IPS-NIHi11 (cell line): ENCODE results near the gene IL18.
"Not testable (repeated sequence)": the region's sequence is repeated elsewhere in the genome, so short reads cannot be mapped to it uniquely, and the experiment has no call there.

Experiments
- DNase-seq: peaks from one replicate; pipeline ENCODE4 v3.0.0; 2012; ENCODE audit warnings: mixed read lengths, low spot score

The IL18 gene

DNA sequence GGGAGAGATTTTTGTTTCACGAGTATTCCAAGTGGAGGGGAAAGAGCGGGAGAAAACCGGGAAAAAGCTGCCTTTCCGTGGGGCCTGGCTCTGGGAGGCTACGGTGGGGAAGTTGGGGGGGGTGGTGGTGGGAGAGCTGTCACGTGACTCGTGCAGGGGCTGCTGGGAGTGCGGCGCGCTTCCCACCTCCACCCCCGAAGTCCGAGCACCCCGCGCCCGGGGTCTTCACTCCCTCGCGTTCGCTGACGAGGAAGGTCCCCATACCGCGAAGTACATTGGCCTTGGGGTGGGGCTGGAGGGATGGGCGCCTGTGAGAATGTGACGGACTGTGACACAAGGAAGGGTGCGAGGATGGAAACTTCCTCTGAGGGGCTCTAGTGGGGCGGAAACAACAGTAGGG lies 3.3 kb upstream of the IL18 start, which contains the start of gene TEX12:
Gene TEX12, plus strand, starts transcription at position 228 of the 400 bp plus-strand sequence. CDS start 1,897 bp downstream, outside the sequence.
- DNase-seq: peak; percentile 14

DNA sequence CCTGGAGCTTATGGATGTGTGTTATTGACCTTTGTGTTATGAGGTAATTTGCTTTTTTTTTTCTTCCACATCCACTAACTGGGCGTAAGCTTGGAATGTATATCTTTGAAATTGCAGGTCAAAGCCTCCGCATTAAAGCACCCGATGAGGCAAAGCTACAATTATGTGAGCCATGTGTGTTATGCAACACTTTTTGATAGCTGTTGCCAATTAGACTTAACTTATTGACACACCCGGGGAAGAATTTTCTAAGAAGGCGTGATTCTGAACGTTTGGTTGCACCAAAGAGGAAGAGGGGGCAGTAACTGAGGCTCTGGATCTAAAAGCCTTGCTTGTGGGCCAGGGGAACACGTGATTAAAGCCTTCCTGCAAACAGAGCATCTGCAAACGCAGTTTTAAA lies 2.7 kb upstream of the IL18 start:
- DNase-seq: no peak

DNA sequence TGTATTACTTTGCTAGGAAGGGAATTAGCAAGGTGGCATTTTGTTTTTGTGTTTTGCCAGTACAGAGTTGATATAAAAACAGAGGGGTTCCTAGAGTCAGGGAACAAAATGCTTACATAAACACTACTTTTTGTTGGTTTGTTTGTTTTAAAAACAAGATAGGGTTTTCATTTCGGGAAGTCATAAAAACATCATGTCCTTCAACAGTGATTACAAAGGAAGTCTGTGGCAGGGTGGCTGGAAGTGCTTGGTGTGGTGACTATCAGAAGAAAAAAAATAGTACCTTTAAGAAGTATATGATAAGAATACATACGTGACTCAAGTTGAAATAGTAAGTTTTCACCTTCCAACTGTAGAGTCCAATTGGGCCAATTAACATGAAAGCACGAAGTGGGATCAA lies 1.2 kb upstream of the IL18 start:
- DNase-seq: no peak

DNA sequence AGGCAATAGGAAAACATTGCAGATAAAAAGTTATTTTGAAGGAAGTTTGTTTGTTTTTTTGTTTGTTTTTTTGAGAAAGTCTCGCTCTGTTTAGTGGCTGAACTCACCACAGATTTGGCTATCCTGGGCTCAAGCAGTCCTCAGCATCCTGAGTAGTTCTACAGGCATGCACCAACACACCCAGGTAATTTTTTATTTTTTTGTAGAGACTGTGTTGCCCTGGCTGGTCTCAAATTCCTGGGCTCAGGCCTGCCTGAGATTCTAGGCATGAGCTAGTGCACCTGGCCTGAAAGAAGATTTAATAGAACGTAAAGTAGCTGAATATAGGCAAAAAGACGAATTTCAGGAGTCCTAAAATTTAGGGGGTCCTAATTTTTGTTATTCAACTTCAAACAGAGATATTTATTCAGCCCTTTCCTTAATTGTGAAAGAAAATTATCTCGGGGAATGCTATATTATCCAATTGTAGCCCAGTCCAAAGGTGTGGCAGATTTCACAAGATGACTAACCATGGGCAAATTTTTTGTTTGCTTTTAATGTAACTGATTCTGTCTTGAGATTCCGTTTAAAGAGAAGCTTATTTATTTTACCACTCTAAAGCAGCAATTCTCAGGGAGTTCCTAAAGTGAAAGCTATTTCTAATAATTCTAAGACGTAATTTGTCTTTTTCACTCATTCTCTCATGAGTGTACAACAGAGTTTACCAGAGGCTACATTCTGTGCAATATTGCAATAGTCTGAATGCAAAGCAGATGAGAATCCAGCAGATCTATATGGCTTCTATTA lies 940 bp downstream of the IL18 start:
- no peak for DNase-seq

DNA sequence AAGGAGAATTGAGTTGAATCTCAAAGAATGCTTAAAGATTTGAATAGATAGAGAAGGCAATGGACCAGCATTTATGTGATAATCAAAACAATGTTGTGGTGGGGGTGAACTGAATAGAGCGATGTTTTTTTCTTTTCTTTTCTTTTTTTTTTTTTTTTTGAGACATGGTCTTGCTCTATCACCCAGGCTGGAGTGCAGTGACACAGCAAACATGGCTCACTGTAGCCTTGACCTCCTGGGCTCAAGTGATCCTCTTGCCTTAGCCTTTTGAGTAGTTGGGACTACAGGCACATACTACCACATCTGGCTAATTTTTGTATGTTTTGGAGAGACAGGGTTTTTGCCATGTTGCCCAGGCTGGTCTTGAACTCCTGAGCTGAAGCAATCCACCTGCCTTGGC lies 1.7 kb downstream of the IL18 start:
- not testable (repeated sequence) for DNase-seq

DNA sequence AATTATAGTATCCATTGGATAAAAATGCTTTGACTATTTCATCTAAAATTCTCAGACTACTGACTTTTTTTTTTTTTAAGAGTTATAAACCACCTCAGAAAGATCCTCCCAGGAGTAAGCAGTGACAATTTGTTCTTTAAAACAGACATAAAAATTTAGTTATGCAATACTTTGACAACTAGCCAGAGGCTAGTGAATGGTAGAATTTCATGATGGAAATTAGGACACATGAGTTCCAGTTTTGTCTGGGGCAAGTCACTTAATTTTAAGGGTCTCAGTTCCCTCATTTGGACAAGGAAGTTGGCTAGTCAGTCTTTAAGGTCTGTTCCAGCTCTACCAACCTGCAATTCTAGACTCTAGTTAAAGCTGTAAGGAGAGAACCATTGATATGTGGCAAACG lies 2.9 kb downstream of the IL18 start:
- DNase-seq: no peak

DNA sequence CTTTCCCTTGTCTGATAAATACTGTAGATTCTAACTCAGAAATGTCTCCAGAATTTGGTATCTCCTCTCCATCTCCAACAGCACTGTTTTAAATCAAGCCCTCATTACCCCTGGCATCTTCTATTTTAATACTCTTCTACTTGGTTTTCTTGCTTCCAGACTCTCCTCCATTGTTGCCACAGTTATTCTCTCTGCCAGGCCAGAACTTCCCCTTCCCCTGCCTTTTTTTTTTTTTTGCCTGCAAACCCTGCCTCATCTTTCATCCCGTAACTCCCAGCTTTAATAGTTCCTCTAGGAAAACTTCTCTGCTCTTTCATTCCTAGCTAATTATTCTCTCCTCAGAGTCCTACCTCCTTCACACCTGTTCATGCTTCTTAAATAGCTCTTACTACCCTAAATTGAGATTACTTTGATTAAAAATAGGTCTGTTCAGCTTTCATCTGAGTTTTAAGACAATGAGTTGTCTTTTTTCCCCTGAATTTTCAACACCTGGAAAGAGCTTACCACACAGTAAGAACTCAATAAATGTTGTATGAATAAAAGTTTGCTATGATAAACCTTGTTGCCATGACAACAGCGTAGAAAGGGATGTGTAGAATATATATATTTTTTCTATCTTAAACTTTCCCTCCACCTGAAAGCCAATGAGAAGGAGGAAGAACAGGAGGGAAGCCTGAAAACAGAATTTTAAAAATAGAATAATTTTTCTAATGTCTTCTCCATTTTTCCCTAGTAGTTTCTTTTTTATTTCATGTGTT lies 3.6 kb downstream of the IL18 start:
- no peak for DNase-seq

DNA sequence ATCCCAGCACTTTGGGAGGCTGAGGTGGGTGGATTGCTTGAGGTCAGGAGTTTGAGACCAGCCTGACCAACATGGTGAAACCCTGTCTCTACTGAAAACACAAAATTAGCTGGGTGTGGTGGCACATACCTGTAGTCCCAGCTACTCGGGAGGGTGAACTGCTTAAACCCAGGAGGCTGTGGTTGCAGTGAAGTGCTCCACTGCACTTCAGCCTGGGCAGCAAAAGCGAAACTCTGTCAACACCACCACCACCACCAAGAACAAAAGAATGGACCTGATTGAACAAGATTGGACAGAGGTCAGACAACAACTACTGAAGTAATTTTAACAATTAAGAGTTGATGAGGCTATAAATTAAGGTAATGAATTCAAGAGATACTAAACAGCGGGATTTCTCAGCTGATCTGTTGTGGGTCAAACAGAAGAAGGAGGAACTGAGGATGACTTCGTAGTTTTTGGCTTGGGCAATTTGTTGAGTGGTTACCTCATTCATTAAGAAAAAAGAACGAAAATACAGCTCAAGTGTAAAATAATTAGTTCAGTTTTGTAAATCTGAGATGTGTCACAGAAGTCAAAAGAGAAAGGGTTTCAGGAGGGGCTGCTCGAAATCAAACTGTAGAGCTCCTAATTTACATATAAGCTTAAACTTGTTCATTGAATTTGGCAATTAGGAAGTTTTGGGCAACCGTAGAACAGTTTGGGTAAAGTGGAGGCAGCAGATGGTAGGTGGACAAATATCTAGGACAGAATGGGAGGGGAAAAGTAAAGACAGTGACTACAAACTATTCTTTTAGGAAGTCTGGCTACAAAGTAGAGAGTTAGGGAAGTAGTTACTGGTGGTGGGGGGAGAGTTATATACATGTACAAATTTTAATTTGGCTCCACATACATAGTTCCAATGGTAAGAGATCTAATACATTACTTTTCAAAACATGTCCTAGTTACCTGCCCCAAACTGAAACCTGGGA lies 4.5 kb downstream of the IL18 start:
- no peak for DNase-seq

DNA sequence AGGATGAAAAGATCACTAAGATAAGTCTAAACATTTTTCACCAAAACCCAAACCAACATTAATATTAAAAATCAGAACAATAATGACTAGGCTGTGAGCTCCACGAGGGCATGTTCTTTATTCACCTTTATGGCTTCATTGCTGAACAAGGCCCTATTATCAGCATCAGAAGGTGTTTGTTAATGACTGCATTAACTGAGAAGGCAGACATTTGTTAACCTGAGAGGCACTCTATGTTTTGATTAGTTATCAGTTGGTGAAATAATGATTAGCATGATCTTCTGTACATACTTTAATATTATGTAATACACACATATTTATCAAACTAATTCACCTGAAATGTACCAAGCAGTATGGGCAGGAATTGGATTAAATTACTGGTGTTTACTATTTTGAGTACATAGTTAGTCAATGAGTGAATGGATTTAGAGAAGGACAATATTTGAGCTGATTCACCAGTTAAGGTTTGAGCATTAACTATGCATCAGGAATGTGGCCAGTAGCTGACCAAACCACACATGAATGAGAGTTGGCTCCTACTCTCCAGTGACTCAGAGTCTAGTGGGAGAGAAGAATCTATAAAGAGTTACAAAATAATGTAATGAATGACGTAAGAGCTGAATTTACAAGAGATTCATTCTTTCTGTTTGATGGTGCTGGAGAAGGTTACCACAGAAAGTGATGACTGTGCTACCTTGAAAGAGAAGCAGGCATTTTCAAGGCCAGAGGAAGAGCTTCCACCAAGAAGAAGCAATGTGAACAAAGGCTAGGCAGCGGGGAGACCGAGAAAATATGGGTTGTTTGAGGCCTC lies 6.7 kb downstream of the IL18 start:
- no peak for DNase-seq

DNA sequence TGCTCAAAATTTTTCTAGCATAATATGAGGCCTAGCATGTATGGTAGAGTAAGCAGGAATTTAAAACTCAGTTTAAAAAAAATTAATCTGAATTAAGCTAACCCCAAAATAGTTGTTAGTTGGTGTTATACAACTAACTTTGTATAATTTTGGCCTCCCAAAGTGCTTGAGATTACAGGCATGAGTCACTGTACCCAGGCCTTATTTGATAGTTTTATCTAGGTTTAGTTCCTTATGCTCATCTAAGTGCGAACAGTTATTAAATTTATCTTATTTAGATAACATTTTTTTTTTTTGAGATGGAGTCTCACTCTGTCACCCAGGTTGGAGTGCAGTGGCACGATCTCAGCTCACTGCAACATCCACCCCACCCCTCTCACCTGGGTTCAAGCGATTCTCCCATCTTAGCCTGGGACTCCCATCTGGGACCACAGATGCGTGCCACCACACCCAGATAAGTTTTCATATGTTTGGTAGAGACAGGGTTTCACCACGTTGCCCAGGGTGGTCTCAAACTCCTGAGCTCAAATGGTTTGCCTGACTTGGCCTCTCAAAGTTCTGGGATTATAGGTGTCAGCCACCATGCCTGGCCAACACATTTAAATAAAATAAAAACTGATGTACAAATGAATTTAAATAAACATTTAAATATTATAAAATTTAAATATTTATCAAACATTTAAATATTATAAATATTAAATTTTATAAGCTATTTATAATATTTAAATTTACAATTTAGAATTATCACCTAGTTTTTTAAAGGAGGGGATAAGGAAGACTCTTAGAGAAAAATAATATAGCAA lies 7.5 kb downstream of the IL18 start:
- DNase-seq: no peak

DNA sequence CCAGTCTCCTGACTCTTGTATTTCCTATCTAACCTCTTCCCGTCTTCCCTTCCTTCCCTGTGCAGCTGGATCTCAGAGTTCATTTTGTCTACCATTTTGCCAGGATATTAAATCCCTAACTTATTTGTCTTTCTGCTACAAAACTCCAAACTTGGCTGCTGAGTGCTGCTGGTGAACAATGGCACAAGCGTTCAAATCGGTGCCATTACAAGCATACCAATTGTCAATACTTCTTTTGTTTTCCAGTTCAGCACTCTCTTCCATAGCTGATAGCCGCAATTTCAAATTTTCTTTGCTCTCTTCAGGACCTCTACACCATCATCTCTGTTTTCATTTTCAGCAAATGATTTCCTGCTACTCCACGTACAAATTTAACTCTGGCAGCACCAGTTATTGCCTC lies 13.4 kb downstream of the IL18 start:
- DNase-seq: no peak

DNA sequence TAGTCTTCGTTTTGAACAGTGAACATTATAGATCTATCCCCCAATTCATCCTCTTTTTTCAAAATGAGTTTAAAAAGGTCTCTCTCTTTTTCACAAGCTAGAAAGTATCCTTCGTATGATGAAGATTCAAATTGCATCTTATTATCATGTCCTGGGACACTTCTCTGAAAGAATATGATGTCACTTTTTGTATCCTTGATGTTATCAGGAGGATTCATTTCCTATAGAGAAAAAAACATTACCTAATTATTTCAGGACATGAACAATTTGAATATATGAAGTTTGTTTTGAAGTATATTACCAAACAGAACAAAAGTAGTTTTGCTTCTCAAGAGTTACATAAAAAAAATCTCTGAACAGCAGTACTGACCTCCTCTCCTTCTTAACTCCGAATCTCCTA lies 20.3 kb downstream of the IL18 start:
- no peak for DNase-seq

DNA sequence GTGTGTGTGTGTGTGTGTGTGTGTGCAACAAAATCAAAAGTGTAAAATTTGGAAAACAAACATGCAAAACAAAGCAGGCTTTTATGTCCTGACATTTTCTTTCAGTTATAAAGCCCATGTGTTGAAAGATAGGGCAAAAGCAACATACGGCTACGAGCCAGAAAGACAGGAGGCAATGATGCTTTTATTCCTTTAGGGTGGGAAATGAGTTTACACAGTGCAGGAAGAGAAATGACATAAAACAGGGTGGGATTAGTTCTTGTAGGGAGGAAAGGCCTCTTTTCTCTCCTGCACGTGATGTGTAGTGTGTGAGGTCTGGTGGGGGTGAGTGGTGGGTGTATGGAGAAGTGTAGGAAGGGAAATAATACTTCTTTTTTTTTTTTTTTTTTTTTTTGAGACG lies 29.4 kb downstream of the IL18 start:
- DNase-seq: no peak

DNA sequence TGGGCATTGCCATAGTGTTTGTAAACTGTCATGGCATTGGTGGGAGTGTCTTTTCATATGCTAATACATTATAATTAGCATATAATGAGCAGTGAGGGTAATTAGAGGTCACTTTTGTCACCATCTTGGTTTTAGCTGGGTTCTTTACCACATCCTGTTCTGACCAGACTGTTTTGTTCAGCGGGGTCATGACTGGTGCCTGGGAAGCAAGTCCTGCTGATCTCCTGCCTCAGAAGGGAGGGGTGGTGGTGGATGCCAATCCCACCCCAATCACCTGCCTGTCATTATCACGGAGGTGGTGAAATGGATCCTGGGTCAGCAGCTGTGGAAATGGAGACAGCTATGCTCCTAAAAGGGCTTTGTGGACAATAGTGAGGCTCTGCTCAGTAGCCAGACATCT lies 31.2 kb downstream of the IL18 start:
- DNase-seq: no peak

DNA sequence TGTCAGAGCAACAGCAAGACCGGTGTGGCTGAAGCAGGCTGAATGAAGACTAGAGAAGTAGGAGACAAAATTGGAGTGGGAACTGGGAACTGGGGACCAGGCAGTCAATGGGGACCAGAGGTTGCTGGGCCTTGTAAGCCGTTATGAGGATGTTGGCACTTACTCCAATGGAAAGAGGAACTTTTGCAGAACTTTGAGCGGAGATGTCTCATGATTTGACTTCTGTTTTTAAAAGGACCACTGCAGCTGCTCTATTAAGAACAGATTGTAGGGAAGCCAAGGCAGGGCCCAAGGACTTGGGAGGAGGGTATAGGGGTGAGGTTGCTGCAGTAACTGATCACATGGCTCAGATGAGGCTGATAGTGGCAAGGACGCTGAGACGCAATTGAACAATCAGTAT lies 34.2 kb downstream of the IL18 start:
- no peak for DNase-seq

DNA sequence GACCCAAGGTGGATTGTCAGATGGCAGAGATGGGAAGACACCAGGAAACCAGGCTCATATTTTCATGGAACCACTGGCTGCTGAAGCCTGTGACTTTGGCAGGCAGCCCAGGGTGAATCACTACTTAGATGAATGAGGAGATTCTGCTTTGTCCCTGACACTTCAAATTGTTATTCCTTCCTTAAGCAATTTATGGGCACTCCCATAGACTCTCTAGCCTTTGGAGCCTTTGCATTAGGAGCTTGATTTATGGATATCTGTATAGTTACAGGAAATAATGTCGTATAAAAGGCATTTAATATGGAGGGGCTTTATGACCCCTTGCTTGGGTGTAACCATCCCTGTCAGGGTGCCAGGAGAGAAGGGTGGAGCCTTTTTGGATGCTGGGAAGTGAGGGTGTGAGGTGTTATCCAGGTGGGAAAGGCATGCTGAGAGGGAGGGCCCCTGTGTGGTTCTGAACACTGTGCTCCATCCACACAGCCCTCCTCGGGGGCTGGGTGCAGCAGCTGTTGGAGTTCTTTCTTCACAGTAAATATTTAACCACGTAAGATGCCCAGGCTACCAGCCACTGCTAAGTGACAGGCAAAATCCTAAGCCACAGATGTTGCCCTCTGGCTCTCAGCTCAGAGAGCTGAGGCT lies 35.3 kb downstream of the IL18 start:
- no peak for DNase-seq

DNA sequence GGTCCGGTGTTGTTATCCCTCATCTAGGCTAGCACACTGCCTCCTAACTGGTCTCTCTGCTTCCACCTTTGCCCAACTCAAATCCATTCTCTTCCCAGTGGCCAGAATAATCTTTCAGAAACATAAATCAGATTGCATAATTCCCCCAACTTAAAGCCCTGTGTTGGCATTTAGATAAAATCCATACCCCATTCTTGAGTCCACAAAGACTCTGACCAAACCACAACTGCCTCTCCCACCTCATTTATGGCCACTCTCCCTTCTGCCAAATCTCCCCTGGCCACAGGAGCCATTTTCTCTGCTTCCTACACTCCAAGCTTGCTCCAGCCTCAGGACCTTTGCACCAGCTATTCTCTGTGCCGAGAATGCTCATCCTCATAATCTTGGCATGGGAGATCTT lies 36.8 kb downstream of the IL18 start:
- DNase-seq: no peak

DNA sequence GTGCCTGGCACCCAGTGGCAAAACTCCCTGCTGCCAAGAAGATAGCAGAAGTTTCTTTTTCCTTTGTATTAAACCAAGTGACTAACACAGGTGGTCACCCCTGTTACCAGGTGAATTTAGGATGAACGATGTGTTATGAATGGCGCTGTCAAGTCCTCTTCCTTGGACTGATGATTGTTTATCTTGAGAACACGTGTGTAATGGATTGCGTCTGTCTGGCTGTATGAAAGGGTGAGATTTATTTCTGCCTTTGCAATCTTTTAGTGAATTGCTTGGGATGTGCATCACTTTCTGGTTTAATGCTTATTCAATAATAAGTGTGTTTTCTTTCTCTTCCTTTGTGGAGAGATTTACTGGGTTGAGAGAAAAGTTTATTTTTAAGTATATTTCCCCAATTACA lies 40.8 kb downstream of the IL18 start:
- DNase-seq: no peak

DNA sequence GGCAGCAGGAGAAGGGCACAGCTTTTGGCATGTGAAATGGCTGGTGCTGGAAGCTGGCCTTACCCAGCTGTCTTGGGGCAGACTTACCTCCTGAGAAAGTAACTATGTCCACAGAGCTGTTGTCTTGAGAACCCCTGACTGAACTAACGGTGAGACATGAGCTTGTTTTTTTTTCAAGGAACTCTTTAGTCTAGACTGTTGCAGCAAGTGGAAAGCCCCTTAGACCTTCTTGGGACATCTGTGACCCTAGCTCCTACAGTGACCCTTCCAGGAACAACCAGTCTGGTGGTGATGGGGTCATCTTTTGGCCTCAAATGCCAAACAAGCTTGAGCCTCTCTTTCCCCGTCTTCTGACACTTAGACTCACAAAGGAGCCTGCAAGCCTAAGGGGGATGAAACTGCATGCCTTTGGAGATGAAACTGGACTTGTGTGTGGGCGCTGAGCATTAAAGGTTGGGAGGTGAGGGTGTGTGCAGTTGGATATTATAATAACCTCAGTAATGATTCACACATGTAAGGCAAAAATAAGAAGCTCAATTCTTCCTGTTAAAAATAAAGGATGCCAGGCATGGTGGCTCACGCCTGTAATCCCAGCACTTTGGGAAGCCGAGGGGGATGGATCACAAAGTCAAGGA lies 41.8 kb downstream of the IL18 start:
- no peak for DNase-seq

DNA sequence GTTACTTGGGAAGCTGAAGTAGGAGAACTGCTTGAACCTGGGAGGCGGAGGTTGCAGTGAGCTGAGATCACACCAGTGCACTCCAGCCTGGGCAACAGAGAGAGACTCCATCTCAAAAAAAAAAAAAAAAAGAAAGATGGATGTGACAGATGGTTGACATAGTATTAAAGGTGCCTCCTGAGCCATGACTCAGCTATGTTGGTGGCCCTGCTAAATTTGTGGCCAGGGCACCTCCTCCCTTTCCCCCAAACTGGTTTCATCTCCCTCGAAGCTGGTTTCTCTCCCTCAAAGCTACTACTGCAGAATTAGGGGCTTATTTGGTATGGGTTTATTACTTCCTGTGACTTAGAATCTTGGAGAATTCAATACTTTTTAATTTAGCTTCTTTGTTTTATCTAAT lies 45.7 kb downstream of the IL18 start:
- no peak for DNase-seq
